ENCODE data around the gene MAPK4.

- TF ChIP-seq EZH2 (IDR thresholded peaks at IDR 0.05; ENCODE audit: borderline replicate concordance, control insufficient read depth, low read depth, low read length) (no peak), CHD4 (IDR thresholded peaks at IDR 0.05) (no peak), ELK1 (IDR thresholded peaks at IDR 0.05; ENCODE audit: low read depth, low read length) (no peak)
These were observed 69.3 kb downstream of the MAPK4 start for GRCh38 chr18:50629148-50629631.

Data from GM12878 (cell line).